ENCODE results near the gene SLC5A5. TPM values are rescaled to one million over a fixed set of nuclear protein-coding genes. Genes with fewer than 3 reads are reported as not detected.

The SLC5A5 gene
- total RNA-seq (not detected), polyA plus RNA-seq (not detected)
- long read RNA-seq, donor 1: 0 reads
- long read RNA-seq, donor 2: 0 reads
- long read RNA-seq, donor 3: 0 reads

GRCh38 chr19:17871878-17872250 is at the start of gene SLC5A5:
TSS of gene SLC5A5 (plus strand) at chr19:17871945. CDS start at chr19:17872320, 375 bp downstream.
- DNase-seq (no peak), ATAC-seq (peak in 1 of 4 donors; percentile 31)
- H3K9me3 ChIP-seq: no peaks in the 10 kb centered on the region
- peak within 1 kb of the TSS in 3 of 12 donors; percentile 7 to 36 (median 15) for H3K4me3 ChIP-seq
- no peaks in the 10 kb centered on the region for H3K36me3 ChIP-seq
- H3K27me3 ChIP-seq: peaks cover 38 to 70% (median 52%) of the 10 kb centered on the region in 9 donors
- H3K4me1 ChIP-seq: peaks cover 0 to 27% (median 6%) of the 10 kb centered on the region in 12 donors
- 2 to 4% (median 3%) methylated on average over 16 to 26 of the region's 26 CpGs for WGBS, 4 donors
- no peak for TF ChIP-seq POLR2A (IDR thresholded peaks at IDR 0.05)
- TF ChIP-seq CTCF (IDR thresholded peaks at IDR 0.05): no peak
- no peak within 1 kb of the TSS for H3K27ac ChIP-seq
- intact Hi-C loops (cut with DNase I): loop anchor here in 1 of 10 donors (5.0 kb wide), 1 partner anchor 120 kb away; no protein-coding TSS in a partner anchor

- 57 to 65% (median 61%) methylated on average over 3 to 8 of the region's 8 CpGs for WGBS, 4 donors
- H3K27ac ChIP-seq: no peak overlapping the region
- ATAC-seq (no peak), DNase-seq (no peak)
- TF ChIP-seq CTCF (IDR thresholded peaks at IDR 0.05) (no peak), POLR2A (IDR thresholded peaks at IDR 0.05) (no peak)
- H3K4me3 ChIP-seq: no peak overlapping the region
- no peaks in the 10 kb centered on the region for H3K4me1 ChIP-seq
- H3K27me3 ChIP-seq: peaks cover 0 to 21% (median 0%) of the 10 kb centered on the region in 9 donors
- H3K36me3 ChIP-seq: peaks cover 0 to 19% (median 0%) of the 10 kb centered on the region in 9 donors
- no peaks in the 10 kb centered on the region for H3K9me3 ChIP-seq
- intact Hi-C loops (cut with DNase I): no loop called here
These were observed 47.4 kb upstream of the SLC5A5 start for GRCh38 chr19:17824339-17824738.

- WGBS, 4 donors: 81 to 89% (median 86%) methylated on average over 10 to 13 of the region's 13 CpGs
- DNase-seq: no peak
- intact Hi-C loops (cut with DNase I): no loop called here
- Histone ChIP-seq H3K4me1 (peaks cover 0 to 16% (median 0%) of the 10 kb centered on the region in 12 donors), H3K27ac (no peak overlapping the region), H3K9me3 (no peaks in the 10 kb centered on the region), H3K27me3 (peaks cover 0 to 34% (median 6%) of the 10 kb centered on the region in 9 donors), H3K4me3 (no peak overlapping the region), H3K36me3 (peaks cover 0 to 37% (median 0%) of the 10 kb centered on the region in 9 donors)
- ATAC-seq: no peak
- TF ChIP-seq POLR2A (IDR thresholded peaks at IDR 0.05) (no peak), CTCF (IDR thresholded peaks at IDR 0.05) (no peak)
These were observed 45.2 kb upstream of the SLC5A5 start for GRCh38 chr19:17826508-17827056.

- Histone ChIP-seq H3K9me3 (no peaks in the 10 kb centered on the region), H3K27me3 (peaks cover 0 to 38% (median 8%) of the 10 kb centered on the region in 9 donors), H3K36me3 (peaks cover 0 to 68% (median 0%) of the 10 kb centered on the region in 9 donors), H3K4me3 (peak overlapping the region in 7 of 12 donors; percentile 10 to 30 (median 21)), H3K4me1 (peaks cover 0 to 16% (median 0%) of the 10 kb centered on the region in 12 donors), H3K27ac (no peak overlapping the region)
- TF ChIP-seq CTCF (IDR thresholded peaks at IDR 0.05) (peak in 1 of 12 donors; percentile 18), POLR2A (IDR thresholded peaks at IDR 0.05) (no peak)
- WGBS, 4 donors: 16 to 25% (median 19%) methylated on average over 23 to 29 of the region's 29 CpGs
- intact Hi-C loops (cut with DNase I): no loop called here
- ATAC-seq: peak in 3 of 4 donors; percentile 30 to 74 (median 57)
- no peak for DNase-seq
These were observed 41.7 kb upstream of the SLC5A5 start for GRCh38 chr19:17829855-17830566.
